HG03571 (cell line): ENCODE results near the gene DCTPP1.

ENCODE experiments used
- ATAC-seq: cut with Tn5 transposase; IDR thresholded peaks from one replicate; pipeline ENCODE4 v1.9.1; 2021; ENCODE audit not compliant: unreplicated experiment

Gene DCTPP1

DNA sequence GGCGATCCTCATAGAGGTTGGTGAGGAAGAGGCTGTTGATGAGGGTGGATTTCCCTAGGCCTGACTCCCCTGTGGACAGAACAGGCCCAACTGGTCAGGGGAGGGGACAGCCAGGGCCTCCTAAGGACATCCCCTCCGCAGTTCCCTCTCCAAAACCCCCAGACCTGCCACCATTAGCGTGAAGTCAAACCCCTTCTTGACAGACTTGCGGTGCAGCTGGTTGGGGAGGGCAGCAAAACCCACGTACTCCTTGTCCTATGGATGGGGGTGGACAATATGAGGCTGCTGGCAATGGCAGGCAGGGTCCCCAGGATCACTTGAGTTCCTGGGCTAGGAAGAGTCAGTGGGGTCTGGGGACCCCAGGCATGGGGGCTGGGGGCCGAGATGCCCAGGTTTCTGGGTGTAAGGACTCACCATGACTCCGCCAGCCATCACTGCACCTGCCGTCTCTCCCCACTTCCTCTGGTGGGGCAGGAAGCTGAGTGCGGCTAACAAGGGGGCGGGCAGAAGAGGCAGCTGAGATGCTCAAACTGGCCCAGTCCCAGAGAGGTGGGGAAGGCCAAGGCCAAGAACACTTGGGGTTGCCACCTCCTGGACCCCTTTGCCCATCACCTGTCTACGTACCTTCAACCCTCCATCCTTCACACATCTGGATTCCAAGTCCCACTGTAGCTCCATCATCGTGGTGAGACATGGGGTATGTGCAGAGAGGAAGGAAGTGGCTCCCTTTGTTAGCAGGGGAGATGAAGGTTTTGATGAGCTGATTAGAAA lies 47.5 kb downstream of the DCTPP1 start, which contains the start of gene SEPTIN1:
SEPTIN1 (minus strand) TSS at position 451 of the 771 bp plus-strand sequence; CDS start at position 432, 19 bp downstream.
- ATAC-seq = no peak

- ATAC-seq = no peak
Measured at GRCh38 chr16:30381291-30382041, 48.4 kb downstream of the DCTPP1 start.

DNA sequence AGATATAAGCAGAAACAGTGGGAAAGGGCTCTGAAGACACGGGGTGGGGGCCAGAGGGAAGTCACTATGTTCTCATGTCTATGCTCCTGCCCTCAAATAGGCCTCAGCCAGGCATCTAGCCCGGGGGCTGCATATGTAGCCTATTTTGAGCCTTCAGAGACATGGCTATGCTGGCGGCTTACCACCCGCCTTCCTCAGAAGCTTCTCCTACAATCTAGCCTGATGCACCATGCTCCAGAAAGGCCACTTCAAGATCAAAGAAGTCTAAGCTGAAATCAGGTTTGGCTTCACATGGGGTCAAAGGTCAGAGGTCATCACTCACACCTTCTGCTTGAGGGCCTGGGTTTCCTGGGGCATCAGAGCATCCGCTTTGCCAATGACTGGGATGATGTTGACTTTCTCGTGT lies 49.0 kb downstream of the DCTPP1 start:
- no peak for ATAC-seq

DNA sequence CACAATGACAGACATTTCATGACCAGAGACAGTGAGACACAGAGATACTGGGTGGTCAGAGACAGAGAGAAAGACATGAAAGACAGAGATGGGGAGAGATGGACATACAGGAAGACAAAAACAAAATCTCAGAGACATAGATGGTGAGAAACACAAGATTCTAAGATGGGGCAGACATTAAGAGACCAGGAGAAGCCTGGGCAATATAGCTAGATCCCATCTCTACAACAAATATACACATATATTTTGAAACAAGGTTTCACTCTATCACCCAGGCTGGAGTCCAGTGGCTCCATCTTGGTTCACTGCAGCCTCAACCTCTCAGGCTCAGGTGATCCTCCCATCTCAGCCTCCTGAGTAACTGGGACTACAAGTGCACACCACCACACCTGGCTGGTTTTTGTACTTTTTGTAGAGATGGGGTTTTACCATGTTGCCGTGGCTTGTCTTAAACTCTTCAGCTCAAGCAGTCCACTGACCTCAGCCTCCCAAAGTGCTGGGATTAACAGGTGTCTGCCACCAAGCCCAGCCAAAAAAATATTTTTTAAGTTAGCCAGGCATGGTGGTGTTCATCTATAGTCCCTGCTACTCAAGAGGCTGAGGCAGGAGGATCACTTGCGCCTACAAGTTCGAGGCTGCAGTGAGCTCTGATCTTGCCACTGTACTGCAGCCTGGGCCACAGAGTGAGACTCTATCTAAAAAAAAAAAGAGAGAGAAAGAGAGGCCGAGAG lies 49.6 kb downstream of the DCTPP1 start:
- no peak for ATAC-seq

DNA sequence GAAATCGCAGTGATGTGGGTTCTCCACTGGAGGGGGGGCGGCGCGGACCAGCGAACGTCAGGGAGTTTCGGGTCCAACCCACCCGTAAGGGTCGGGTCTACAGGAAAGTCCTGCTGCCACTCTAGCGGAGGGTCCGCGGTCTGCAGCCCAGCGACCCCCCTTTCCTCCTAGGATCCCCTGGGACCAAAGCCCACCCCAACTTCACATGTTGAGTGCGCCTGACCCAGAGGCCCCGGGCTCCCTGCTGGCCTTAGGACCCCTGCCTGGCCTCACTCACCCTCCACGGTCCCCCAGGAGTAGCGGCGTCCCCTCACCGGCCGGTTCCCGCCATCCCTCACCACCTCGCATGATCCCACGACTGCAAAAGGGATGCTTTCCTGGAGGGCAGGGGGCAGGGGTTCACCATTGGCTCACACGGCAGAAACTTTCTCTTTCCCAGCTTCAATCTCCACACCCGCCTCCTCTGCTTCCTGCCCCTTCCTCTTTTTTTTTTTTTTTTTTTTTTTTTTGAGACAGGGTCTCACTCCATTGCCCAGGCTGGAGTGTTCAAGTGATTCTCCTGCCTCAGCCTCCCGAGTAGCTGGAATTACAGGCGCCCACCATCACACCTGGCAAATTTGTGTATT lies 50.6 kb downstream of the DCTPP1 start:
- ATAC-seq = no peak

DNA sequence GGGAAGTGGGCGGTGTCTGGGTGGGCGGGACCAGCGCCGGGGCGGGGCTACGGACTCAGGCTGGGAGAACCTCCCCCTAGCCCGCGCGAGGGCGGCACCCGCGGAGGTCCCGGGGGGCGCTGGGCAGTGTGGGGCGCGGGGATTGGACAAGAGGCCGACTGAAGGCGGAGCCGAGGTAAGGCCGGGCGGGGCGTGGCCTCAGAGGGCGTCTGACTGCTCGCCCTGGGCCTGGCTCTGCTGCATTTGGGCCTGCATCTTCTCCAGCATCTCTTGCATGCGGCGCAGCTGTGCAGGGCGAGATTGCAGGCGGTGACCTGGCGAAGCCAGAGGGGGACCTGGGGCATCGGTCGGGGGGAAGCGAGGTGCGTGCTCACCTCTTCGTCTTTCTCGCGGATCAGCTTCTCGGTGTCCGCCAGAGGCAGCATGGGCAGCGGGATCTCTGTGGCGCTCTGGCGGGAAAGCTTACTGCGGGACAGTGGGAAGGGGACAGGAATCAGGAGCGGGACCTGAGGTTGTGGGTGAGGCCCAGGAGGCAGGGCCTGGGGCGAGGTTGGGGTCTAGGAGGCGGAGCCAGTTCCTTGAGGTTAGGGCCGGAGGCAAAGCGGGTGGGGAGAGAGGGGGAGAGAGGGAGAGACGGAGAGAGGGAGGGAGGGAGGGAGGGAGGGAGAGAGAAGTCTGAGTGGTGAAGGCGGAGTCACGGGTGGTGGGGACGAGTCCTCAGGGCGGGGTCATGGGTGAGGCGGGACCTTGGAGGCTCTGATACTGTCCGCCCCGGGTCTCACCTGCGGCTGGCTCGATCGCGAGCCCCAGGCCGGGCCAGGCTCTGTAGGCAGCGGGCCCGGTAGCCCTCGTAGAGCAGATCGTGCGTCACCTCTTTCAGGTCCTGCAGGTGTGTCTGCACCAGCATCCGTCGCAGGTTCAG lies 51.3 kb downstream of the DCTPP1 start:
- peak; percentile 82 for ATAC-seq

GRCh38 chr16:30377812-30378235 lies 52.0 kb downstream of the DCTPP1 start:
- ATAC-seq = peak; percentile 28

DNA sequence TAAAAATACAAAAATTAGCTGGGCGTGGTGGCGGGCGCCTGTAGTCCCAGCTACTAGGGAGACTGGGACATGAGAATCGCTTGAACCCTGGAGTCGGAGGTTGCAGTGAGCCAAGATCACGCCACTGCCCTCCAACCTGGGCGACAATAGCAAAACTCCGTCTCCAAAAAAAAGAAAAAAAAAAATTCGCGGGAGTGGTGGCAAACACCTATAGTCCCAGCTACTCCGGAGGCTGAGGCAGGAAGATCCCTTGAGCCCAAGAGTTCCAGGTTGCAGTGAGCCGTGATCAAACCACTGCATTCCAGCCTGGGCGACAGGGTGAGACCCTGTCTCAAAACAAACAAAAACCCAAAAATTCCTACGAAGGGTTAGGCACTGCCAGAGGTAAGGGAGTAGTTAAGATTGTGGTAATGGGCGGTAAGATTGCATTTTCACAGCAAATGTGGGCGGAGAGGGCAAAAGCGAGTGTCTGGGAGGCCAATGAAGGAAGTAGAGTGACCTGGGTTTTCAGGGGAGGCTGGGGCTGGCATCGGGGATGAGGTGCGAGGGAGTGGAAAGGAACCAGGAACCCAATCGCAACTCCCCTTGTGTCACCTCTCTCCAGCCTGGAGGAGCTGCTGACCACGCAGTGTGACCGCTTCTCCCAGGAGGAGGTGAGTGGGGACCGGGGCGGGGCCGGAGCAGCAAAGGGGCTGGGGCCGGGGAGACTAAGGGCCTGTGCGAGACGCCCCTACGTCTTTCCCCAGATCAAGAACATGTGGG lies 52.6 kb downstream of the DCTPP1 start:
- ATAC-seq = no peak

DNA sequence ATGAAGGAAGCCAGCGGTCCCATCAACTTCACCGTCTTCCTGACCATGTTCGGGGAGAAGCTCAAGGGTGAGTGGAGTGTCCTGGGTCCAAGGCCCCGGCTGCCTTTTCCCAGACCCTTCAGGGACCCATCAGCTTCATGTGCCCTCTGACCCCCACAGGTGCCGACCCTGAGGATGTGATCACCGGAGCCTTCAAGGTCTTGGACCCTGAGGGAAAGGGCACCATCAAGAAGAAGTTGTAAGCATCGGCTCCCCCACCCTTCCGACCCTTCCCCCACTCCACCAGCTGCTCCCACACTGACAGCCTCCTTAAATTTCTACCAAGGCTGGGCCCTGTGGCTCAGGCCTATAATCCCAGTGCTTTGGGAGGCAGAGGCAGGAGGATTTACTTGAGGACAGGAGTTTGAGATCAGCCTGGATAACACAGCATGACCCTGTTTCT lies 53.3 kb downstream of the DCTPP1 start:
- ATAC-seq = no peak

GRCh38 chr16:30375864-30376263 lies 54.0 kb downstream of the DCTPP1 start:
- no peak for ATAC-seq

DNA sequence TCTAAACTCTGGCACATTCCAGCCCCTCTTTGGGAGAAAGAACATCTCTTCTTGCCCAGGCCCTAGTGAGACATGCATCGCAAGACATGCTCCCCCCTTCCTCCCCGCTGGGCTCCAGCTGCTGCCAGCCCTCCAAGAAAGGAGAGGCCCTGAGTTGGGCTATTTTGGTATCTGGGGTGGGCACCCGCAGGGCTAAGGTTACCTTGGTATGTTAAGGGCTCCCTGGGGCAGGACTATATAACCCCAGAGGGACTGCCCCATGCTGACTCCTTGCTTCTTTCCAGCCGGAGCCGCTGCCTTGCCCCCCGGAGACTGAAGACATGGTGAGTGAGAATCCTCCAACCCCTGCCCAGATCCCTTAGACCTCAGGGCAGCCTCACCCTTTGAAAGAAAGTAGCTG lies 55.3 kb downstream of the DCTPP1 start, which contains the start of gene MYL11:
MYL11 (plus strand) TSS at position 265 of the 400 bp plus-strand sequence; CDS start at position 321, 56 bp downstream.
- no peak for ATAC-seq
